ENCODE measurements around the gene RYR2. TPM values are rescaled to one million over a fixed set of nuclear protein-coding genes. Genes with fewer than 3 reads are reported as not detected.

RYR2 gene
- total RNA-seq = 0.02 TPM in 1 of 2 replicates, not detected in the other

GRCh38 chr1:237041795-237042525, at the start of gene RYR2:
Gene RYR2 (plus strand): TSS chr1:237042184. CDS start chr1:237042522, 338 bp downstream.
- Mint-ChIP-seq H3K36me3 (ENCODE audit: low read depth) (no peaks in the 10 kb centered on the region), H3K9me3 (no peaks in the 10 kb centered on the region), H3K4me1 (peaks cover 9% of the 10 kb centered on the region), H3K27ac (no peak within 1 kb of the TSS), H3K4me3 (peak within 1 kb of the TSS; percentile 45), H3K27me3 (peaks cover 46% of the 10 kb centered on the region)
- no peak for DNase-seq
- intact Hi-C loops (cut with micrococcal nuclease) = no loop called here

- DNase-seq = no peak
- no peaks in the 10 kb centered on the region for H3K36me3 Mint-ChIP-seq (ENCODE audit: low read depth)
- no peaks in the 10 kb centered on the region for H3K4me1 Mint-ChIP-seq
- H3K9me3 Mint-ChIP-seq = peaks cover 5% of the 10 kb centered on the region
- H3K4me3 Mint-ChIP-seq = no peak overlapping the region
- H3K27ac Mint-ChIP-seq = no peak overlapping the region
- intact Hi-C loops (cut with micrococcal nuclease) = no loop called here
- H3K27me3 Mint-ChIP-seq = peaks cover 2% of the 10 kb centered on the region
Observed at GRCh38 chr1:236992449-236992848, 49.5 kb upstream of the RYR2 start.

- intact Hi-C loops (cut with micrococcal nuclease) = no loop called here
- Mint-ChIP-seq H3K36me3 (ENCODE audit: low read depth) (no peaks in the 10 kb centered on the region), H3K4me1 (no peaks in the 10 kb centered on the region), H3K4me3 (no peak overlapping the region), H3K27me3 (no peaks in the 10 kb centered on the region), H3K9me3 (peaks cover 5% of the 10 kb centered on the region), H3K27ac (no peak overlapping the region)
- DNase-seq = no peak
Observed at GRCh38 chr1:236994450-236994849, 47.5 kb upstream of the RYR2 start.

- DNase-seq = no peak
- no peaks in the 10 kb centered on the region for H3K9me3 Mint-ChIP-seq
- intact Hi-C loops (cut with micrococcal nuclease) = no loop called here
- no peaks in the 10 kb centered on the region for H3K4me1 Mint-ChIP-seq
- no peaks in the 10 kb centered on the region for H3K27me3 Mint-ChIP-seq
- no peak overlapping the region for H3K27ac Mint-ChIP-seq
- no peak overlapping the region for H3K4me3 Mint-ChIP-seq
- H3K36me3 Mint-ChIP-seq (ENCODE audit: low read depth) = no peaks in the 10 kb centered on the region
Observed at GRCh38 chr1:236997361-236997760, 44.6 kb upstream of the RYR2 start.

GRCh38 chr1:236997882-236998281, 44.1 kb upstream of the RYR2 start:
- H3K9me3 Mint-ChIP-seq = no peaks in the 10 kb centered on the region
- H3K4me1 Mint-ChIP-seq = no peaks in the 10 kb centered on the region

GRCh38 chr1:236998546-236998945, 43.4 kb upstream of the RYR2 start:
- no peak overlapping the region for H3K27ac Mint-ChIP-seq
- H3K9me3 Mint-ChIP-seq = no peaks in the 10 kb centered on the region
- H3K4me3 Mint-ChIP-seq = no peak overlapping the region
- no peaks in the 10 kb centered on the region for H3K36me3 Mint-ChIP-seq (ENCODE audit: low read depth)
- no peaks in the 10 kb centered on the region for H3K27me3 Mint-ChIP-seq
- intact Hi-C loops (cut with micrococcal nuclease) = no loop called here
- DNase-seq = no peak
- H3K4me1 Mint-ChIP-seq = no peaks in the 10 kb centered on the region

More at GRCh38 chr1:236997882-236998281, 44.1 kb upstream of the RYR2 start:
- DNase-seq = no peak
- intact Hi-C loops (cut with micrococcal nuclease) = no loop called here
- H3K27me3 Mint-ChIP-seq = no peaks in the 10 kb centered on the region
- H3K27ac Mint-ChIP-seq = no peak overlapping the region
- H3K4me3 Mint-ChIP-seq = no peak overlapping the region
- H3K36me3 Mint-ChIP-seq (ENCODE audit: low read depth) = no peaks in the 10 kb centered on the region

GRCh38 chr1:237000191-237000590, 41.8 kb upstream of the RYR2 start:
- Mint-ChIP-seq H3K27ac (no peak overlapping the region), H3K4me1 (no peaks in the 10 kb centered on the region), H3K4me3 (no peak overlapping the region)

GRCh38 chr1:237003516-237003915, 38.5 kb upstream of the RYR2 start:
- Mint-ChIP-seq H3K36me3 (ENCODE audit: low read depth) (no peaks in the 10 kb centered on the region), H3K4me1 (no peaks in the 10 kb centered on the region), H3K4me3 (no peak overlapping the region), H3K27me3 (no peaks in the 10 kb centered on the region), H3K9me3 (no peaks in the 10 kb centered on the region), H3K27ac (no peak overlapping the region)
- DNase-seq = no peak
- intact Hi-C loops (cut with micrococcal nuclease) = no loop called here

More at GRCh38 chr1:237000191-237000590, 41.8 kb upstream of the RYR2 start:
- no peaks in the 10 kb centered on the region for H3K9me3 Mint-ChIP-seq
- no peaks in the 10 kb centered on the region for H3K36me3 Mint-ChIP-seq (ENCODE audit: low read depth)
- intact Hi-C loops (cut with micrococcal nuclease) = no loop called here
- DNase-seq = no peak
- H3K27me3 Mint-ChIP-seq = no peaks in the 10 kb centered on the region

GRCh38 chr1:237004116-237004515, 37.9 kb upstream of the RYR2 start, which contains the start of gene MT1HL1:
Gene MT1HL1 (minus strand): TSS chr1:237004441. CDS start chr1:237004372, 69 bp downstream.
- no peaks in the 10 kb centered on the region for H3K9me3 Mint-ChIP-seq
- no peak for DNase-seq
- no peaks in the 10 kb centered on the region for H3K27me3 Mint-ChIP-seq
- H3K27ac Mint-ChIP-seq = no peak within 1 kb of the TSS
- no peaks in the 10 kb centered on the region for H3K36me3 Mint-ChIP-seq (ENCODE audit: low read depth)
- H3K4me3 Mint-ChIP-seq = no peak within 1 kb of the TSS
- no peaks in the 10 kb centered on the region for H3K4me1 Mint-ChIP-seq
- intact Hi-C loops (cut with micrococcal nuclease) = no loop called here

- intact Hi-C loops (cut with micrococcal nuclease) = no loop called here
- H3K27me3 Mint-ChIP-seq = no peaks in the 10 kb centered on the region
- DNase-seq = no peak
- H3K4me3 Mint-ChIP-seq = no peak overlapping the region
- no peaks in the 10 kb centered on the region for H3K36me3 Mint-ChIP-seq (ENCODE audit: low read depth)
- no peaks in the 10 kb centered on the region for H3K9me3 Mint-ChIP-seq
- no peak overlapping the region for H3K27ac Mint-ChIP-seq
- H3K4me1 Mint-ChIP-seq = no peaks in the 10 kb centered on the region
Observed at GRCh38 chr1:237005674-237006073, 36.3 kb upstream of the RYR2 start.

GRCh38 chr1:237007147-237007881, 34.7 kb upstream of the RYR2 start:
- Mint-ChIP-seq H3K4me1 (no peaks in the 10 kb centered on the region), H3K9me3 (no peaks in the 10 kb centered on the region), H3K27me3 (no peaks in the 10 kb centered on the region), H3K36me3 (ENCODE audit: low read depth) (no peaks in the 10 kb centered on the region), H3K4me3 (no peak overlapping the region), H3K27ac (no peak overlapping the region)
- no peak for DNase-seq
- intact Hi-C loops (cut with micrococcal nuclease) = no loop called here

- H3K36me3 Mint-ChIP-seq (ENCODE audit: low read depth) = no peaks in the 10 kb centered on the region
- no peaks in the 10 kb centered on the region for H3K27me3 Mint-ChIP-seq
- H3K27ac Mint-ChIP-seq = no peak overlapping the region
- H3K4me3 Mint-ChIP-seq = no peak overlapping the region
- no peaks in the 10 kb centered on the region for H3K9me3 Mint-ChIP-seq
- intact Hi-C loops (cut with micrococcal nuclease) = no loop called here
- DNase-seq = no peak
- no peaks in the 10 kb centered on the region for H3K4me1 Mint-ChIP-seq
Observed at GRCh38 chr1:237009611-237010010, 32.4 kb upstream of the RYR2 start.

GRCh38 chr1:237011432-237011831, 30.6 kb upstream of the RYR2 start:
- no peaks in the 10 kb centered on the region for H3K36me3 Mint-ChIP-seq (ENCODE audit: low read depth)
- no peak for DNase-seq
- H3K27ac Mint-ChIP-seq = no peak overlapping the region
- H3K9me3 Mint-ChIP-seq = no peaks in the 10 kb centered on the region
- intact Hi-C loops (cut with micrococcal nuclease) = no loop called here
- H3K4me1 Mint-ChIP-seq = no peaks in the 10 kb centered on the region
- no peak overlapping the region for H3K4me3 Mint-ChIP-seq
- H3K27me3 Mint-ChIP-seq = peaks cover 1% of the 10 kb centered on the region

- no peak overlapping the region for H3K27ac Mint-ChIP-seq
- H3K9me3 Mint-ChIP-seq = no peaks in the 10 kb centered on the region
- DNase-seq = no peak
- H3K27me3 Mint-ChIP-seq = peaks cover 6% of the 10 kb centered on the region
- intact Hi-C loops (cut with micrococcal nuclease) = no loop called here
- no peaks in the 10 kb centered on the region for H3K4me1 Mint-ChIP-seq
- H3K36me3 Mint-ChIP-seq (ENCODE audit: low read depth) = no peaks in the 10 kb centered on the region
- no peak overlapping the region for H3K4me3 Mint-ChIP-seq
Observed at GRCh38 chr1:237012361-237012760, 29.6 kb upstream of the RYR2 start.
